Cardiac fibroblast (primary cell): ENCODE measurements around the gene INHBE.

ENCODE experiments used
- DNase-seq, 2 donors: peaks; one replicate each; pipeline versions ENCODE4 v3.0.0 to v3.0.0-alpha.2; 2010; ENCODE audit warnings: low read depth in 2 of 2
- H3K4me3 ChIP-seq, 2 donors: replicated peaks in 1 of 2; 1 replicate in 1 of 2; 2 replicates in 1 of 2; pipeline ENCODE4 v1.5.1; 2011; ENCODE audit warnings: low read depth in 2 of 2, low read length in 2 of 2, mild to moderate bottlenecking in 2 of 2, moderate library complexity in 1 of 2
- CTCF ChIP-seq: IDR thresholded peaks from one replicate; pipeline ENCODE4 v1.5.1; 2011; ENCODE audit warnings: low read depth, mild to moderate bottlenecking, low read length, inconsistent platforms

The INHBE gene

DNA sequence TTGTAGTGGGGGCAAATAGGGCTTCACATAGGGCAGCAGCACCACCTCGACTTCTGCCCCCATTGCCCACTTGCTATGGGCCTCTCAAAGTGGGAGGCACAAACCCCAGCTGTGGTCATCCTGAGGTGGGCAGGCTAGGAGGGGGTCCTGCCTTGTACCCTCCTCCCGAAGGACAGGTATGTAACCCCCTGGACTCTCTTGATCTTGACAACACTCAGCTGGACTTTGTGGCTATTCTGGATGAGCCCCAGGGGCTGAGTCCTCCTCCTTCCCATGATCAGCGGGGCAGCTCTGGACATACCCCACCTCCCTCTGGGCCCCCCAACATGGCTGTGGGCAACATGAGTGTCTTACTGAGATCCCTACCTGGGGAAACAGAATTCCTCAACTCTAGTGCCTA is 16.6 kb downstream of the INHBE start:
- no peak for DNase-seq
- no peak overlapping the region for H3K4me3 ChIP-seq
- TF ChIP-seq CTCF: no peak

DNA sequence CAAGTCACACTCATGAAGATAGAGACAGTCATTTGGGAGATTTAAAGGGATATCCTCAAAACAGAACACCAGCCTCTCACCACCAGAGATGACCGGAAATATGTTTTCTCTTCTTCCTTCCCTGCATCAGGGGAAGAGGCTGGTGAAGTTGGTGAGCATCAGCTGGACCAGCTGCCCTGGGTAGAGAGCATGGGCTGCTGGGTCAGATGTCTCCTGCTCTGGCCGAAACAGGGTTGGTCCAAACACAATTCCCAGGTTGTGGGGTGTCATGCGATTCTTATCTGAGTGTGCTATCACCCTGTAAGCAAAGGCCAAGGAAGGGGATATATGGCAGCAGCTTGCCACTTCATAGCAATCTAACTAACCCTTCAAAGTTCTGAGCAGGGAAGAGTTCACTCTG is 17.3 kb downstream of the INHBE start:
- no peak overlapping the region for H3K4me3 ChIP-seq
- DNase-seq: no peak
- no peak for TF ChIP-seq CTCF

- no peak for DNase-seq
- no peak overlapping the region for H3K4me3 ChIP-seq
- TF ChIP-seq CTCF: no peak
These were observed 18.3 kb downstream of the INHBE start for GRCh38 chr12:57473392-57473791.

DNA sequence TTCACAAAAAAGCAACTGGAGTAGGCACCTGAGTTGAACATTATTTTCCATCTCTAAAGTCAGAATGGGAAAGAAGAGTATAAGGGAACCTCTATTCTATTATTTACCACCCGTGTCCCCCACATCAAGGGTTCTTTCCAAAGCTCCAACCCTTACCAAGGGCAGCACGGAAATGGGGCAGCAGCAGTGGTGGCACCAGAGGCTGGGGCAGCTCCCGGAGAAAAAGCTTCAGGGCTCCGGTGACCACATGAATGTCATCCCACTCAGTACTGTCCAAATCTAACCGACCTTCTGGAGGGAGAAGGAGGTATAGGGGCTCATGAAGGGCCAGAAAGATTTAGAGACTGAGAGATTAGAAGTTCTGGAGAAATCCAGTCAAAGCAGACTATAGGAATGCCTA is 18.8 kb downstream of the INHBE start:
- TF ChIP-seq CTCF: no peak
- no peak overlapping the region for H3K4me3 ChIP-seq
- no peak for DNase-seq

- DNase-seq: no peak
- H3K4me3 ChIP-seq: no peak overlapping the region
These were observed 19.3 kb downstream of the INHBE start for GRCh38 chr12:57474430-57474829.

DNA sequence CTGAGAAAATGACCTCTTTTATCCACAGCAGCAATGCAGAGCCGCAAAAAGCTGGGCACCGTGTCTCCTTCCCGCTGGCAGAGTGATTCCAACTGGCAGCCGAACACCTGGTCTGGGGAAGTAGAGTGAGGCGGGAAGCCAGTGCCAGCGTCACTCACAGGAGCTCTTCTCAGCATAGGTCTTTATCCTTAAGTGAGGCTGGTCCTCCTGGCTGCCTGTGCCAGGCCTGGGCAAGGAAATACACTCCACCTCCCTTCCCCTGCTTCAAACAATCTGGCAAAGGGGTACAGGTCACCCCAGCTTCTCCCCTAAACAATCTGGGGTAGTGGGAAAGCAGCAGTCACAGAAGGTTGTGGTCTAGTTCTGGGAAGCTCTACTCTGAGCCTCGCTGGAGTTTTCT is 19.8 kb downstream of the INHBE start:
- no peak for TF ChIP-seq CTCF
- no peak overlapping the region for H3K4me3 ChIP-seq
- DNase-seq: no peak

More at GRCh38 chr12:57474430-57474829, 19.3 kb downstream of the INHBE start:
- no peak for TF ChIP-seq CTCF

GRCh38 chr12:57475271-57476161 is 20.4 kb downstream of the INHBE start:
- DNase-seq: peak in 1 of 2 donors; percentile 42
- no peak for TF ChIP-seq CTCF
- peak overlapping the region in 1 of 2 donors; percentile 19 for H3K4me3 ChIP-seq
